DND-41 (cell line): ENCODE results near the gene SLC5A9.

Experiments
- EZH2 ChIP-seq: IDR thresholded peaks from 3 replicates; pipeline ENCODE4 v1.6.1; 2012; ENCODE audit warnings: borderline replicate concordance, low read depth, mild to moderate bottlenecking, moderate library complexity, low read length, inconsistent platforms; ENCODE audit not compliant: severe bottlenecking
- TF ChIP-seq, protein P1 (sequence below): IDR thresholded peaks from 2 replicates; pipeline ENCODE4 v1.5.1; 2012; ENCODE audit warnings: borderline replicate concordance, low read length, moderate library complexity, mild to moderate bottlenecking; ENCODE audit not compliant: poor library complexity, severe bottlenecking; ENCODE audit errors: extremely low read depth

DNA sequence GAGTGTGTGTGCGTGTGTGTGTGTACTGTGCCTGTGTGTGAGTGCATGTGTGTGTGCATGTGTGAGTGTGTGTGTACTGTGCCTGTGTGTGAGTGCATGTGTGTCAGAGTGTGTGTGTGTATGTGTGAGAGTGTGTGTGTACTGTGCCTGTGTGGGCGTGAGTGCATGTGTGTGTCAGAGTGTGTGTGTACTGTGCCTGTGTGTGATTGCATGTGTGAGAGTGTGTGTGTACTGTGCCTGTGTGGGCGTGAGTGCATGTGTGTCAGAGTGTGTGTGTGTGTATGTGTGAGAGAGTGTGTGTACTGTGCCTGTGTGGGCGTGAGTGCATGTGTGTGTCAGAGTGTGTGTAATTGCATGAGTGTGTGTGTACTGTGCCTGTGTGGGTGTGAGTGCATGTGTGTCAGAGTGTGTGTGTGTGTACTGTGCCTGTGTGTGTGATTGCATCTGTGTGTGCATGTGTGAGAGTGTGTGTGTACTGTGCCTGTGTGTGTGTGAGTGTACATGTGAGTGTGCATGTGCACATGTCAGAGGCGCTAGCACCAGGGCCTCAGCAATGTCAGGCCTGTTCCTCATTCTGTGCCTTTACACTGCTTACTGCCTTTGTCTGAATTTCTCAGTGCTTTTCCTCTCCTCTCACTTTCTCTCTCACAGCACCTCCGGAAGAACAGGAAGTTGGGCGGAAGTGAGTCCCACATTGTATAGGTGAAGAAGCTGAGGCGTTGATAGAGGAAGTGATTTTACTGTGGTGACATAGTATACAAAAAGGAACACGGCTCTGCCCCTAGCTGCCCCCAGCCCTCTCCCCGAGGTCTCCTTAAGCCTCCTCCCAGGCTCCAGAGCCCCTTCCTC lies 4.9 kb downstream of the SLC5A9 start:
- TF ChIP-seq, protein P1, sequence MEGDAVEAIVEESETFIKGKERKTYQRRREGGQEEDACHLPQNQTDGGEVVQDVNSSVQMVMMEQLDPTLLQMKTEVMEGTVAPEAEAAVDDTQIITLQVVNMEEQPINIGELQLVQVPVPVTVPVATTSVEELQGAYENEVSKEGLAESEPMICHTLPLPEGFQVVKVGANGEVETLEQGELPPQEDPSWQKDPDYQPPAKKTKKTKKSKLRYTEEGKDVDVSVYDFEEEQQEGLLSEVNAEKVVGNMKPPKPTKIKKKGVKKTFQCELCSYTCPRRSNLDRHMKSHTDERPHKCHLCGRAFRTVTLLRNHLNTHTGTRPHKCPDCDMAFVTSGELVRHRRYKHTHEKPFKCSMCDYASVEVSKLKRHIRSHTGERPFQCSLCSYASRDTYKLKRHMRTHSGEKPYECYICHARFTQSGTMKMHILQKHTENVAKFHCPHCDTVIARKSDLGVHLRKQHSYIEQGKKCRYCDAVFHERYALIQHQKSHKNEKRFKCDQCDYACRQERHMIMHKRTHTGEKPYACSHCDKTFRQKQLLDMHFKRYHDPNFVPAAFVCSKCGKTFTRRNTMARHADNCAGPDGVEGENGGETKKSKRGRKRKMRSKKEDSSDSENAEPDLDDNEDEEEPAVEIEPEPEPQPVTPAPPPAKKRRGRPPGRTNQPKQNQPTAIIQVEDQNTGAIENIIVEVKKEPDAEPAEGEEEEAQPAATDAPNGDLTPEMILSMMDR, result no peak
- no peak for TF ChIP-seq EZH2
